Measurements from ENCODE around the gene IGLON5. TPM values are rescaled to one million over a fixed set of nuclear protein-coding genes. Genes with fewer than 3 reads are reported as not detected.

The IGLON5 gene
- total RNA-seq, 1 donor from 2014 or later = 3.0 TPM

DNA sequence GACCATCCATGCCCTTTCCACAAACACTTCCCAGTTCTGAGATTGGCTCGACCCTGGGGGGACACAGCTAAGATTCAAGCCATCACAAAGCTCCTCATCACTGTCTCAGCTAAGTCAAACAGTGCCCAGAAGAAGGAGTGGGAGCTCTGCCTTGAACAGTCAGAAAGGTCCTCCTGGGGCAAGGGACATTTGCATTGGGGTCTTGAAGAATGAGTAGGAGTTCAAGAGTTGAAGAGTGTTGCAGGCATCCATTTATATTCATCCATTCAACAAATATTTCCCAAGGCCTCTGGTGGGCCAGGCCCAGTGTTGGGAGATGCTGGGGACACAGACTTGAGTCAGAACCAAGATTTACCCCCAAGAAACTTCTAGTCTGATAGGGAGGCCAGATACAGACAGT lies 6.5 kb downstream of the IGLON5 start:
- DNase-seq = no peak

DNA sequence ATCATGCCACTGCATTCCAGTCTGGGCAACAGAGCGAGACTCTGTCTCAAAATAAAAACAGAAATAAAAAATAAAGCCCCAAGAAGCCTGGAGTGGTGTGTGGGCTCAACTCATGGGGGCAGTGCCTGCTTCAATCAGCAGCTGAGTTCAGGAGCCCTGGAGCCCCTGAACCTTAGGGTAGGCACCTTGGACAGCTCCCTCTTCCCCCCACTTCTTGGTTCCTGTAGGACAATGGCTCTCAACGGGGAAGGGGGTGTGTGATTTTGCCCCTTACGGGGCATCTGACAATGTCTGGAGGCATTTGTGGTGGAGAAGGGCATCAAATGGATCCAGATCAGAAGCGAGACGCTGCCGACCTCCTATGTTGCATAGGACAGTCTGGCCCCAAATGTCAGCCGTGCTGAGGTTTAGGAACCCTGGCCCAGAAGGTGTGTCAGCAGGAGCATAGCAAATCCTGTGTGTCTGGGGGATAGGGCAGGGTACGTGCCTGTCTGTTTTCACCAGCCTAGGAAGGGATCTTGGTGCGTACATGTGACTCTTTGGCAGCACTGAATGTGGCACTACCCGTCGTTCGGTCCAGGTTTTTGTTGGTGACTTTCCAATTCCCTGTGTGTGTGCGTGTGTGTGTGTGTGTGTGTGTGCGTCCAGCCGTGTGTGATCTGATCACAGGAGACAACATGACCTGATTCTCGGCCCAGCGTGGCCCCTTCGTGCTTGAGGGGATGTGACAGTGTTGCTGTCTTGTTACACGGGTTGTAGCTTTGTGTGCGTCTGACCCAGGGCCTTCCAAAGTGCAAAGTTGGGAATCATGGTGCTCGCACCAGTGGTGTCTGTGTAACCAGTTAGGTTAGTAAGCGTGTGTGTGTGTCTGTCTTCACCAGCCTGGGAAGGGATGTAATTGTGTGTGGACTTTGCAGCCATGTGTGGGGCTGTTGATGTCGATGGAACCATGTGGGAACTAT lies 7.5 kb downstream of the IGLON5 start:
- DNase-seq = no peak

DNA sequence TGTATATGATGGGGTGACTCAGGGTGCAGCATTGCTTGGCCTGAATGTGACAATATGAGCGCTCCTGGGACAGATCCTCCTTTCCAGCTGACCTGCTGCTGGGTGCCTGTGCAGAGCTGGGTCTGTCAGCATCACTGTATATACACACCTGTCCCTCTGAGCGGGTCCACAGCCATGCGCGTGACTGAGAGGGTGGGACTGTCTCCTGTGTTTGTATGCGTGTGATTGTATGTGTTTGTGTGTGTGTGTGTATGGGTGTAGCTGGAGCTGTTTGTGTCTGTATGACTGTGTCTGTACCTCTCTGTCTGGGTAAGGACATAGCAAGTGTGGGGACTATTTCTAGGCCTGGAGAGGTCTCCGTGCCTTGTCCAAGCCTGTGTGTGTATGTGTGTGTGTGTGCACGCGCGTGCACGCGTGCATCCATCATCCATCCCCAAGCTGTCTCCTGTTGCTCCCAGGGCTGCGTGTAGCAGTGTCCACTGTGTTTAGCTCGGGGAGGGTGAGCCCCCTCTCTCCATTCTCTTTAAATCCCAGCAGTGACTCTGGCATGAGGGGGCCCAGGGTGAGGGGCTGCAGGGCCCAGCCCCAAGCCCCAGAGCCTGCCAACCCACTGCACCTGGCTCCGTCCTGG lies 8.3 kb downstream of the IGLON5 start:
- no peak for DNase-seq

DNA sequence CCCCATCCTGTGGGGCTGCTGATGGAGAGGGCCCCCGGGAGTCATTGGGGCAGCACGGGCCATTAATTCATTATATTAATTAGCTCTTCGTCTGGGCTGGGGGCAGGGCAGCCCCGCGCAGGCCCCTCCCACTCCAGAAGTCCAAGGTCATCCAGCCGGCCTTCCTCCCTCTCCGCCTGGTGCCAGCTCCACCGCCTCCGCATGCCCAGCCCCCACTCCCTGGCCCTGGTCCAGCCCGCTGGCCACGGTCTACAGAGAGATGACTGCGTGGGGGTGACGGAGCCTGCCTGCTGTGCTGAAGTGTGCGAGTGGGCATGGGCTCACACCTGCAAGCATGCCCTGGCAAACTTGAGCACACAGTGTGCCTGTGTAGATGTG lies 8.8 kb downstream of the IGLON5 start:
- DNase-seq = no peak

DNA sequence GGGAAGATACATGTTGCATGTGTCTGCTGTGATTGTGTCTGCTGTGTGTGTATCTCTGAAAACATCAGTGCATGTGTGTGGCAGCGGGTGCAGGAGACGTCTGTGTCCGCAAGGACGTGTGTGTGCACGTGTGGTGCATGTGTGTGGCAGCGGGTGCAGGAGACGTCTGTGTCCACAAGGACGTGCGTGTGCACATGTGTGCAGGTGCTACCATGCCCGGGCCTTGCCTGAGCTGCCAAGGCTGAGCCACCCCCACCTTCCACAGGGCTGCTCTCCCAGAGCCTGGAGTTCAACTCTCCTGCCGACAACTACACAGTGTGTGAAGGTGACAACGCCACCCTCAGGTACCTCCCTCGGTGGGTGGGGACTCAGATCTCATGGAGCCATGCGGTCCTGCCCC lies 10.4 kb downstream of the IGLON5 start:
- DNase-seq = no peak

DNA sequence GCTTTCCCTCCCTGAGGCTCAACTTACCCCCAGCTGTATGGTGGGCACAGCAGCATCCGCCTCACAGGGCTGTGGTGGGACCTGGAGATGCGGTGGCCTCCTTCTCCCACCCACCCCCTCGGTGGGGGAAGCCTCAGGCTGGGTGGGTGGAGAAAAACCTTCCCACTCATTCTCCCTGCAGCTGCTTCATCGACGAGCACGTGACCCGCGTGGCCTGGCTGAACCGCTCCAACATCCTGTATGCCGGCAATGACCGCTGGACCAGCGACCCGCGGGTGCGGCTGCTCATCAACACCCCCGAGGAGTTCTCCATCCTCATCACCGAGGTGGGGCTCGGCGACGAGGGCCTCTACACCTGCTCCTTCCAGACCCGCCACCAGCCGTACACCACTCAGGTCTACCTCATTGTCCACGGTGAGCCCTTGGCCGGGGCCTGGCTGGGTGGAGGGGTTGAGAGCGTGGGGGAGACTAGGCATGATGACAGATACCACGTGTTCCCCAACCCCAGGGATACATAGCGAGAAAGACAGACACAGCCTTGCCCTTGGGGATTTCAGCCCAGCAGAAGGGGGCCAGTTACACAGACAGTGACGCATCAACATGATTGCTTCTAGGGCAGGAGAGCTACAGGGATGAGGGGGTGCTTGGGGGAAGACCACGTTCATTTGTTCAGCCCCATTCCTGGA lies 12.2 kb downstream of the IGLON5 start:
- DNase-seq = no peak

DNA sequence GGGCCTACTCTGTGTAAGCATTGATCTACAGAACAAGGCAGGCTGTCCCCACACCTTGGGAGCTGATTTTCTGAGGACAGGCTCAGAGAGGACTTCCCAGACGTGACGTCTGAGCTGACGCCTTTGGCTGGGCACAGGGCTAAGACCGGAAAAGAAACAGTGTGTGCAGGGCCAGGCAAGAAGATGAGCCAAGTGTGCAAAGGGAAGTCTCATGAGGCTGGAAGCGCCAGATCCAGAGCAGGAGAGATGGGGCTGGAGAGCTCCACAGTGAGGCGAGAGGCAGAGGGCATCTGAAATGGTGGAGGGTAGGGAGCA lies 12.7 kb downstream of the IGLON5 start:
- no peak for DNase-seq

DNA sequence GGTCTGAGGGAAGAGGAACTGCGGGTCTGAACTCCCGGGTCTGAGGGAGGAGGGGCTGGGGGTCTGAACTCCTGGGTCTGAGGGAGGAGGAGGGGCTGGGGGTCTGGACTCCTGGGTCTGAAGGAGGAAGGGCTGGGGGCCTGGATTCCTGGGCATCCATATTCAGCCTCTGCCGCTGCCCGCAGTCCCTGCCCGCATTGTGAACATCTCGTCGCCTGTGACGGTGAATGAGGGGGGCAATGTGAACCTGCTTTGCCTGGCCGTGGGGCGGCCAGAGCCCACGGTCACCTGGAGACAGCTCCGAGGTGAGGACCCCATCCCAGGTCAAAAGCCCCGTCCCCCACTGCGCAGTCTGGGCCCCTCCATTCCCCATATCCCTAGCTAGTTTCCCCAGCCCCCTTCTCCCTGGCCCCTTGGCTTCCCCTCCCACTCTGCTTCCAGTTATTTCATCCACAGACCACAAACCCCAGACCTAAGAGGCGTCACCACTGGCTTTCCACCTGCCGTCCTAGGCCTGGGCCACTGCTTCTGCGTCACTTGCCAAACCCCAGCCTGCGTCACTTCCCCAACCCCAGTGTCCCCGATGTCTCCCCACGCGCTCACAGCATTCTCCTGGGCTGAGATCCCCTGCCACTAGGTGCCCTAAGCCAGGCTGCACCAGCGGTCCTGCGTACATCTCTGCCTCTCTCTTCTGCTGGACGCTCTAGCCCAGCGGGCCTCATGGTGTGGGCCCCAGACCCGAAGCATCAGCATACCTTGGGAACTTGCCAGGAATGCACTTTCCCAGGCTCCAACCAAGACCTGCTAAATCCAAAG lies 13.9 kb downstream of the IGLON5 start:
- DNase-seq = no peak

DNA sequence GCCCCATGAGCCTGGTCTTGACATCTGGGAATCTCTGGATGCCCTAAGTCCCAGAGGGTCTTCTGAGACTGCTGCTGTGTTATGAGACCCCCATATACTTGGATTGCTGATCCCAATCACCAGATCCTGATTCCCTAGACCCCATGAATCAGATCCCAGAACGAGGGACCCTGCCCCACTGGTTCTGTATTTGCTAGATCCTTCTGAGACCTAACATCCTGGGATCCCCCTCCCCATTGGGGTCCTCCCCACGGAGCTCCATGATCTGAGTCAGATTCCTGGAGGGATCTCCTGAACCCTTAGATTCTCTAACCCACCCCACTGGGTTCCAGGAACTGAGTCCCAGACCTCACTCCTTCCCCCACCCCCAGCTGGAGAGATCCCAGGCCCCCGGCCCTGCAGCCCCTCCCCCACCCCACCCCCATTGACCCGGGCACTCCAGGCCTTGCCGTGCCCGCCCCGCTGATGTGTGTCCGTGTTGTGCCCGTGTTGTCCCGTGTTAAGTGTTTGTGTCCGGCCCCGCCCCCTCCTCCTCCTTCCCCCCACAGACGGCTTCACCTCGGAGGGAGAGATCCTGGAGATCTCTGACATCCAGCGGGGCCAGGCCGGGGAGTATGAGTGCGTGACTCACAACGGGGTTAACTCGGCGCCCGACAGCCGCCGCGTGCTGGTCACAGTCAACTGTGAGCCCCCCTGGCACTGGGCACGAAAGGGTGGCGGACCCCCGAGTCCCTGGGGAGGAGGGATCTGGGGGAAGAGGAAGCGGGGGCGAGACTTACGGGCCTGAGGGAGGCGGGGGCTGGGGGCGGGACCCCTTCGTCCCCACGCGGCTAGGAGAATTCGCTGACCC lies 15.0 kb downstream of the IGLON5 start:
- DNase-seq = no peak

DNA sequence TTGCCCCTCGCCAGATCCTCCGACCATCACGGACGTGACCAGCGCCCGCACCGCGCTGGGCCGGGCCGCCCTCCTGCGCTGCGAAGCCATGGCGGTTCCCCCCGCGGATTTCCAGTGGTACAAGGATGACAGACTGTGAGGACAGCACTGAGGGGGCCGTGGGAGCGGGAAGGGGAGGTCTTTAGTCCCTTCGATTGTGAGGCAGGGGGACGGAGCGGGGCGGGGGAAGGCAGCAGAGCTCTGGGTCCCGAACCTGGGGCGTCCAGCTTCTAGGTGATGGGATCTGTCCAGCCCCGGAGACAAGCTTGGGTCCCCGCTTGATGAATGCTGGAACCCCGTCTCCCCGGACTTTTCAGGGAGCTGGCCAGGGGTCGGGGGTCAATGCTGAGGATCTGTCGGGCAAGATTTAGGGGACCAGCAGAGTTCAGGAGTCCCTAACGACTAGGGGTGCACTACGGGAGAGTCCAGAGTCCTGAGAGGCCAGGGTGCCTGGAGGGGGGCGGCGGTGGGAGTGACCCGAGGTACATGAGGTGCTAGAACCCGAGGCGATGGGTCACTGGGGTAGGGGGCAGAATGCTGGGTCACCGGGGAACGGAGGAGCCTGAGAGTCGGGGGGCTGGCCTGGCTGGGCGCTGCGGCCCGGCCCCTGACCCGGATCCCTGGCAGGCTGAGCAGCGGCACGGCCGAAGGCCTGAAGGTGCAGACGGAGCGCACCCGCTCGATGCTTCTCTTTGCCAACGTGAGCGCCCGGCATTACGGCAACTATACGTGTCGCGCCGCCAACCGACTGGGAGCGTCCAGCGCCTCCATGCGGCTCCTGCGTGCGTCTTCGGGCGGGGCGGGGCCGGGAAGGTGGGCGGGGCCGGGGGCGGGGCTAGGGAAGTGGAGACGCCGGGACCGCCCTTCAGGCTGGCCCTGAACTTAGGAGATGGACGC lies 15.9 kb downstream of the IGLON5 start:
- DNase-seq = no peak

DNA sequence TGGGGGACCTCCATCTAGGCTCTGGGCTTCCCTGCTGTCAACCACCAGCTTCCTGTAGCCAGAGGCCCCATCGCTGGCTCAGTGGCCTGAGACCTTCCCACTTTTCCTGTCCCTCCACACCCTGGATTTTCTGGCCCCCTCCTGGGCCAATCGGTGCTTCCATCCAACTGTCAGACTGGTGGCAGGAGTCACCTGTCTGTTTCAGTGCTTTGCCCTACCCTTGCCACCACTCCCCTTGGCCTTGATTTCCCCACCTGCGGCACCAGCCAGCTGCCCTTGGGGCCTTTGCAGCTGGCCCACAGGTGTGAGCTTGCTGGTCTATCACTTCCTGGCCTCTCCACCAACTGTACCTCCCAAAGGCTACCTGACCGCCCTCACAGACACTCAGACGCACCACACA lies 18.0 kb downstream of the IGLON5 start:
- no peak for DNase-seq

DNA sequence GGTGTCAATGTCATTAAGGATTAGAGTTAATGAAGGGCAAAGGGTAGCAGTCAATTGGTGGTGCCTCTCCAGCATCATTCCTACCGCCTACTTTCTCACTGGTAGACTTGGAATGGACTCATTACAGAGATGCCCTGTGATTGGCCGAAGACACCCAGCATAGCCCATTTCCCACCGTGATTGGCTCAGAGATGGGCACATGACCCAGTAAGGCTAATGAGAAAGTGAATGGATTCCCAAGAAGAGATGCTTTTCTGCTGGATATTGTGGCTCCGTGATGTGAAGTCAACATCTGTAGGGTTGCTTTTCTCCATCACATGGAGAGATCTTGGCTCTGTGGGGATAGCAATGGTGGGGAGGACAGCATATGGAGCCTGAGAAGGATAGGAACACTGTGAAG lies 18.9 kb downstream of the IGLON5 start:
- DNase-seq = no peak

DNA sequence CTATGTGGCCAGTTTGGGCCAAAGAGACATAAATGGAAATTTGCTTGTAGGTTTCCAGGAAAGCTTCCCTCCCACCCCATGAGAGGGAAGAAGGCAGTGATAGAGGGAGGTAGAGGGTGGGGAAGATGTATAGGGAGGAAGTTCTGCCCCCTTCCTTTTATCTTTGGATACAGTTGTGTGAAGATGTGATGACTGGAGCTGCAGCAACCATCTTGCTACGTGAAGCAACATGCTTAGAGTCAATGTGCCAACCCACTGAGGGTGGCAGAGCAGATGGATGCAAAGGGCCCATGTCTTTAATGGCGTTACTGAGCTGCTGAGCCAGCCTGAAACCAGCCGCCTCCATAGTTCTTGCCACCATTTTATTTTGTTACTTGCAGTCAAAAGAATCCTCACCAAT lies 19.7 kb downstream of the IGLON5 start:
- no peak for DNase-seq

DNA sequence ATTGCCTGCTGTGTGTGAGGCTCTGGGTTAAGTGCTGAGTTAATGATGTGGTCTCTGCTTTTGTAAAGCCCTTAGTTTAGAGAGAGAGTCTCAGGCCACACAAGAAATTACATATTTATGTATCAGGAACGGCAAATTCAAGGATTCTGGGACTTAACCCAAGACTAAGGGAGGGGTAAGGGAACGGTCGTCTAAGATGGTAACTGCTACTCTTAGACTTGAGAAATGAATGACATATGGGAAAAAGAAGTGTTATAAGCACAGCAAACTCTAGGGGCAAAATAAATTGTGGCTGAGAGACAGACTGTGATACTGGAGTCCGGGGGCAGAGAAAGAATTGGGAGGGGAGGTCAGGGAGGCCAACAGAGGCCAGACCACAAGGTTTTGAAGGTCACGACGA lies 20.3 kb downstream of the IGLON5 start:
- no peak for DNase-seq

DNA sequence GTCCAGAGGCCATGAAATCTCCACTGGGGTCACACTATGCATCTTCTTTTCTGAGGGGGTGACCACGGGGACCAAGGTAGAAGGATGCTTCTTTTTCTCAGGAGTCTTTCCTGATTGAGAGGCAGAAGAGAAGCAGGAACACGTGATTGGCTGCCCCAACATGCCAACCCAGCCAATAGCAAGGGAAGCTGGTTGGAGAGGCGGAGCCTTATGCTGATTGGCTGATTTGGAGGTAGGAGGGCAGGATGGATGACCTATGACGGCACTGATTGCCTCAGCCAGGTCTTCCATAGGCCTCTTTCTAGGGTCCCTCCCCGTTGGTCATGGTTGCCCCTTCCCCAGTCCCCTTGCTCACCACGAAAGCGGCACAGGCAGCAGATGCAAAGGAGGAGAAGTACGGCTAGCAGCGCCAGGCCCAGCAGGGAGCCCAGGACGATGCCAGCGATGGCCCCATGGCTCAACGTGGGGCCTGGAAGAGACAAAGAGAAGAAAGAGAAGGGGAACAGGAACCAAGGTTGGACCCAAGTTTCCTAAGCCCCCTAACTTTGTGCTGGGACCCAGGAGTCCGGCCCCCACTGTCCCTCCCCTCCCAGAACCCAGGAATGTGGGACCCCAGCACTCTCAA lies 22.5 kb downstream of the IGLON5 start:
- DNase-seq = no peak

DNA sequence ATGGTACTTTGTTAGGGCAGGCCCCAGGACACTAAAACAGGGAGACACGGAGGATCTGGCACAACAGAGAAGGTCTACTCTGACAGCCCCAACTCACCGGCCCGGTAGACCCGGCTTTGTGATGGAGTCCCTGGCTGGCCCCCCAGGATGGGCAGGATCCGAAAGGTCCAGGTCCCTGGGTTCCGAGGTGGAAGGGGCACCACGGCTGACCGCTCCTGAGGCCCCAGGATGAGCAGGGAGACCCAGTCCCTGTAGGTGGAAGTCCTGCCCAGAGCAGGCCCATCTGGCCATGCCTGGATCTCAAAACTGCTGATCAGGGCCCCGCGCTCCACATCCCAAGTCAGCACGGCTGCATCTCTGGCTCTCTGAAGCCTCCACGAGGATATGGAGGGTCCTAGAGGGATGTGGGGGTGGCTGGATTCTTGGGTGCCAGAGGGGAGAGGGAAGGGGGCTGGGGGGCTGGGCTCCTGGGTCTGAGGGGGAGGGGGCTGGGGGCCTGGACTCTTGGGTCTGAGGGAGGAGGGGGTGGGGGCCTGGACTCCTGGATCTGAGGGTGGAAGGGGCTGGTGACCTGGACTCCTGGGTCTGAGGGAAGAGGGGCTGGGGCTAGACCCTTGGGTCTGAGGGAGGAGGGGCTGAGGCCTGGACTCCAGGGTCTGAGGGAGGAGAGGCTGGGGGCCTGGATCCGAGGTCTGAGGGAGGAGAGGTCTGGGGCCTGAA lies 25.9 kb downstream of the IGLON5 start:
- no peak for DNase-seq

DNA sequence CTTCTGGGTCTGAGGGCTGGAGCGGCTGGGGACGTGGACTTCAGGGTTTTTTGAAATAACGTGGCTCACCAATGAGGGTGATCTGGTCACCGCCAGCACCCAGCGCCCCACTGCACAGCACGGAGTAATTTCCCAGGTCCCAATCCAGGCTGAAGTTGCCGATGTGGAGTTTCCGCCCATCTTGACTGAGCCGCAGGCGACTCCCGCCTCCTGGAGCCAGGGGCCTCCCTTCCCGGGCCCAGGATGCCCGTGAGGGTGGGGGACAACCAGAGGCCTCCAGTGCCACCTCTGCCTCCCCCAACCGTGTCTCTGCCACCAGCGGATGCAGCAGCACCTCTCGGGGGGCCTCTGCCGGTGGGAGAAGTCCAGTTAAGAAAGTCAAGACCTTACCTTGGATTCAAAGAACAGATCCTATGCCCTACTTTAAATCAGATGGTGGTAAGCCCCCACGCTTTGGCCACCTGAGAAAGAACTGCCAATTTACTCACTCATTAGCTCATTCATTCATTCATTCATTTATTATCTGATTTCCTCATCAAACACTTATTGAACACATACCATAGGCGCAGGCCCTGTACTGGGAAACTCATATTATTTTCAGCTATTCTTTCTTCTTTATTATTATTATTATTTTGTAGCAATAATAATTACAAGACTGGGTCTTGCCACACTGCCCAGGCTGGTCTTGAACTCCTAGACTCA lies 26.6 kb downstream of the IGLON5 start:
- no peak for DNase-seq

DNA sequence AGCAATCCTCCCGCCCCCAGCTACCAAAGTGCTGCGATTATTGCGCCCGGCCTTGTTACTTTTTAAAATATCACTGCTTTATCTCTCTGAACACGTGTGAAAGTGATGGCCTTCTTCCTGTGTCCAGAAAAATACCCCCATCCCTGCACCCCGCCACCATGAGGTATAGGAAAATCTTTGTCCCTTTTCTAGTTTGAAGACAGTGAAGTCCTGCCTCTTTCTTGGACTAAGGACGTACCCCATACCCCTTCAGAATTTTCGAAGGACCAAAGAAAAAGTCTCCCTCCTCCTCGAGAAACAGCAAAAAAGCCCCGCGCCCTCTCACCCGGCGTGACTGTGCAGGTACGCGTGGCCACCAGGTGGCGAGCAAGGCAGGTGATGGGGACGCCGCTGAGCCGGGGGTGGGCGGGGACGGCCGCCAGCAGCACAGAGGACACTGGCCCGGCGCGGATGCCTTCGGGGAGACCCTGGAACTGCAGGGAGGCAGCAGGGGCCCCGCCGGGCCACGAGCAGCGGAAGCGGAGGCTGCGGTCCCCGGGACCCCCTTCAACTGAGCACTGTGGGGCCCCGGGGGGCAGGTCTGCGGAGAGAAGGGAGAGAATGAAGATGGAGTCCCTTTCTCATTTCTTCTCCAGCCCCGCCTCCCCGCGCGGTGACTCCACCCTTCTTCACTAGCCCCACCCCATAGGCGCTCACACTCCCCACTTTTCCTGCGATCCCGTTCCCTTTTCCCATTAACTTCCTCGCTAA lies 27.3 kb downstream of the IGLON5 start:
- peak; percentile 60 for DNase-seq

Measured in occipital lobe (tissue), 2 donors.